ENCODE results near the gene IQCF6. TPM values are rescaled to one million over a fixed set of nuclear protein-coding genes. Genes with fewer than 3 reads are reported as not detected.

IQCF6 gene
- total RNA-seq, 2 donors from 2014 or later, result not detected

GRCh38 chr3:51816723-51817122 is 37.7 kb upstream of the IQCF6 start:
- Histone ChIP-seq H3K27me3 (replicated peaks; ENCODE audit: insufficient read depth) (no peaks in the 10 kb centered on the region), H3K4me1 (replicated peaks) (no peaks in the 10 kb centered on the region), H3K4me3 (no peak overlapping the region), H3K36me3 (no peaks in the 10 kb centered on the region), H3K9me3 (no peaks in the 10 kb centered on the region), H3K27ac (no peak overlapping the region)
- 85% methylated on average over 2 of the region's 2 CpGs for WGBS
- no peak for DNase-seq (ENCODE audit: low spot score)
- intact Hi-C loops (cut with DNase I), result no loop called here
- TF ChIP-seq POLR2AphosphoS5 (IDR thresholded peaks at IDR 0.05), result no peak
- TF ChIP-seq, protein P1, sequence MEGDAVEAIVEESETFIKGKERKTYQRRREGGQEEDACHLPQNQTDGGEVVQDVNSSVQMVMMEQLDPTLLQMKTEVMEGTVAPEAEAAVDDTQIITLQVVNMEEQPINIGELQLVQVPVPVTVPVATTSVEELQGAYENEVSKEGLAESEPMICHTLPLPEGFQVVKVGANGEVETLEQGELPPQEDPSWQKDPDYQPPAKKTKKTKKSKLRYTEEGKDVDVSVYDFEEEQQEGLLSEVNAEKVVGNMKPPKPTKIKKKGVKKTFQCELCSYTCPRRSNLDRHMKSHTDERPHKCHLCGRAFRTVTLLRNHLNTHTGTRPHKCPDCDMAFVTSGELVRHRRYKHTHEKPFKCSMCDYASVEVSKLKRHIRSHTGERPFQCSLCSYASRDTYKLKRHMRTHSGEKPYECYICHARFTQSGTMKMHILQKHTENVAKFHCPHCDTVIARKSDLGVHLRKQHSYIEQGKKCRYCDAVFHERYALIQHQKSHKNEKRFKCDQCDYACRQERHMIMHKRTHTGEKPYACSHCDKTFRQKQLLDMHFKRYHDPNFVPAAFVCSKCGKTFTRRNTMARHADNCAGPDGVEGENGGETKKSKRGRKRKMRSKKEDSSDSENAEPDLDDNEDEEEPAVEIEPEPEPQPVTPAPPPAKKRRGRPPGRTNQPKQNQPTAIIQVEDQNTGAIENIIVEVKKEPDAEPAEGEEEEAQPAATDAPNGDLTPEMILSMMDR (IDR thresholded peaks at IDR 0.05), result no peak
- no peak for TF ChIP-seq POLR2A (IDR thresholded peaks at IDR 0.05)

DNA sequence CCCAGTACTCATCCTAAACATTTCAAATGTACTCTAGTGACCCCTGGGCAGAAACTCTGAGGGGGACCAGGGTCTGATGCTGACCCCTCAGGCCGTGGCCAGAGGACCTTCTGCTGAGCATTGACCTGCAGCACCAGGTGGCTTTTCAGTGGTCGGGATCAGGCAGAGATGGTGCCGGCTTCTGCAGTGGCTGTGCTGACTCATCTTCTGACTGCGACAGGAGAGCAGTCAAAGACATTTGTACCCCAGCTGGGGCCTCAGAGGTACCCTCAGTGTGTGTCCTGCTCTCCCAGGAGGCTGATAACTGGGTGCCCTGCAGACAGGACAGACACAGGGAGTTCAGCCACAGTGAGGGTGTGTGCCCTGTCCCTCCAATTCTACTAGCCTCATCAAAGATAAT is 36.6 kb upstream of the IQCF6 start:
- WGBS, result 69% methylated on average over 4 of the region's 4 CpGs
- Histone ChIP-seq H3K4me1 (replicated peaks) (no peaks in the 10 kb centered on the region), H3K27me3 (replicated peaks; ENCODE audit: insufficient read depth) (no peaks in the 10 kb centered on the region), H3K27ac (no peak overlapping the region), H3K4me3 (no peak overlapping the region), H3K36me3 (no peaks in the 10 kb centered on the region), H3K9me3 (no peaks in the 10 kb centered on the region)
- no peak for DNase-seq (ENCODE audit: low spot score)
- TF ChIP-seq POLR2A (IDR thresholded peaks at IDR 0.05) (no peak), POLR2AphosphoS5 (IDR thresholded peaks at IDR 0.05) (no peak)
- TF ChIP-seq, protein P1 (IDR thresholded peaks at IDR 0.05), result no peak
- intact Hi-C loops (cut with DNase I), result no loop called here

DNA sequence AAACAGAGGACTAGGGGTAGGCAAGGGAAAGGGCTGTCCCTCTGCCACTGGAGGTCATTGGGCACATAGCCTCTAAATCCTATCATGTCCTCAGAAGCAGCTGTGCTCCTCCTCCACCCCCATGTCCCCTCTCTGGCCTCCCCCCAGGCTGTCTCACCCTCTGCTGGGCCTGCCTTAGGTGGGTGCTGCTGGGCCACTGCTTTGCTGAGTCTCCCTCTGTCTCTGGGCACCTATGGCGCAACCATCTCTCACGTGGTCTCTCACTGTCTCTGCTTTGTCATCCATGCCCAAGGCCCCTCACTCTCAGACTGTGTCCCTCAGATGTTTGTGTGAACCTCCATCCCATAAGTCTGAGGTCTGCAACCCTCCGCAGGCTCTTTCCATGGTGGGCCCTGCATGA is 35.0 kb upstream of the IQCF6 start:
- intact Hi-C loops (cut with DNase I), result no loop called here
- WGBS, result 91% methylated on average over 3 of the region's 3 CpGs

DNA sequence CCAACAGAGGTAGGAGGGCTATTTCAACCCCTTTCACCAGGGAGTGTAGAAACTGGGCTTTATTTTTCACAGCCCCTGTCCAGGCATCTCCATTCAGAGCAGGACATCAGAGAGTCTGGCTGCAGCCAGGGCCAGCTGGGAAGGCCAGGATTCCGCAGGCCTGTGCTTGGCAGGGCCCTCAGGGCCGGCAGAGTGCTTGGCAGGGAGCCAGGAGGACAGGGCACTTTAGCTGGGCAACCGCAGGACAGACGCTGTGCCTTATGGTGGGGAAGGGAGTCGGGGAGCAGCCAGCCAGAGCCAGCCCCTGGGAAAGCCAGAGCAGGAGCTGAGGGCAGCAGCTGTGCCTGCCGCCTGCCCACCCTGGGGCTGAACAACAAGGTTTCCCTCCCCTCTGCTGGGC is 34.5 kb upstream of the IQCF6 start:
- no peaks in the 10 kb centered on the region for H3K36me3 ChIP-seq
- intact Hi-C loops (cut with DNase I), result no loop called here
- no peak for DNase-seq (ENCODE audit: low spot score)
- H3K27me3 ChIP-seq (replicated peaks; ENCODE audit: insufficient read depth), result no peaks in the 10 kb centered on the region
- 57% methylated on average over 6 of the region's 6 CpGs for WGBS
- no peaks in the 10 kb centered on the region for H3K4me1 ChIP-seq (replicated peaks)
- H3K4me3 ChIP-seq, result no peak overlapping the region
- TF ChIP-seq, protein P1 (IDR thresholded peaks at IDR 0.05), result no peak
- TF ChIP-seq POLR2A (IDR thresholded peaks at IDR 0.05) (no peak), POLR2AphosphoS5 (IDR thresholded peaks at IDR 0.05) (no peak)
- H3K27ac ChIP-seq, result no peak overlapping the region
- no peaks in the 10 kb centered on the region for H3K9me3 ChIP-seq

More for the DNA sequence above, 35.0 kb upstream of the IQCF6 start:
- no peaks in the 10 kb centered on the region for H3K36me3 ChIP-seq
- no peak overlapping the region for H3K27ac ChIP-seq
- H3K4me1 ChIP-seq (replicated peaks), result no peaks in the 10 kb centered on the region
- TF ChIP-seq, protein P1 (IDR thresholded peaks at IDR 0.05), result no peak
- TF ChIP-seq POLR2AphosphoS5 (IDR thresholded peaks at IDR 0.05), result no peak
- H3K27me3 ChIP-seq (replicated peaks; ENCODE audit: insufficient read depth), result no peaks in the 10 kb centered on the region
- no peak for DNase-seq (ENCODE audit: low spot score)
- H3K9me3 ChIP-seq, result no peaks in the 10 kb centered on the region
- H3K4me3 ChIP-seq, result no peak overlapping the region

GRCh38 chr3:51808934-51809333 is 29.9 kb upstream of the IQCF6 start:
- no peak for DNase-seq (ENCODE audit: low spot score)
- no peaks in the 10 kb centered on the region for H3K4me1 ChIP-seq (replicated peaks)
- H3K36me3 ChIP-seq, result no peaks in the 10 kb centered on the region
- WGBS, result 85% methylated on average over 5 of the region's 5 CpGs
- TF ChIP-seq, protein P1 (IDR thresholded peaks at IDR 0.05), result no peak
- TF ChIP-seq POLR2A (IDR thresholded peaks at IDR 0.05) (no peak), POLR2AphosphoS5 (IDR thresholded peaks at IDR 0.05) (no peak)
- no peak overlapping the region for H3K27ac ChIP-seq
- H3K27me3 ChIP-seq (replicated peaks; ENCODE audit: insufficient read depth), result no peaks in the 10 kb centered on the region
- intact Hi-C loops (cut with DNase I), result no loop called here
- no peaks in the 10 kb centered on the region for H3K9me3 ChIP-seq
- no peak overlapping the region for H3K4me3 ChIP-seq

All from prostate gland (tissue), 2 donors.